Stimulated activated CD4-positive, alpha-beta T cell treated with anti-CD3 and anti-CD28 coated beads, Interleukin-1b, Interleukin-23, amount 100 ng/mL, for 1 hour (primary cell): ENCODE results near the gene AFAP1L1.

Experiments used
- DNase-seq, 2 donors: peaks; one replicate each; pipeline ENCODE4 v3.0.0-alpha.2; 2020; ENCODE audit warnings: low read depth in 2 of 2

AFAP1L1 gene

DNA sequence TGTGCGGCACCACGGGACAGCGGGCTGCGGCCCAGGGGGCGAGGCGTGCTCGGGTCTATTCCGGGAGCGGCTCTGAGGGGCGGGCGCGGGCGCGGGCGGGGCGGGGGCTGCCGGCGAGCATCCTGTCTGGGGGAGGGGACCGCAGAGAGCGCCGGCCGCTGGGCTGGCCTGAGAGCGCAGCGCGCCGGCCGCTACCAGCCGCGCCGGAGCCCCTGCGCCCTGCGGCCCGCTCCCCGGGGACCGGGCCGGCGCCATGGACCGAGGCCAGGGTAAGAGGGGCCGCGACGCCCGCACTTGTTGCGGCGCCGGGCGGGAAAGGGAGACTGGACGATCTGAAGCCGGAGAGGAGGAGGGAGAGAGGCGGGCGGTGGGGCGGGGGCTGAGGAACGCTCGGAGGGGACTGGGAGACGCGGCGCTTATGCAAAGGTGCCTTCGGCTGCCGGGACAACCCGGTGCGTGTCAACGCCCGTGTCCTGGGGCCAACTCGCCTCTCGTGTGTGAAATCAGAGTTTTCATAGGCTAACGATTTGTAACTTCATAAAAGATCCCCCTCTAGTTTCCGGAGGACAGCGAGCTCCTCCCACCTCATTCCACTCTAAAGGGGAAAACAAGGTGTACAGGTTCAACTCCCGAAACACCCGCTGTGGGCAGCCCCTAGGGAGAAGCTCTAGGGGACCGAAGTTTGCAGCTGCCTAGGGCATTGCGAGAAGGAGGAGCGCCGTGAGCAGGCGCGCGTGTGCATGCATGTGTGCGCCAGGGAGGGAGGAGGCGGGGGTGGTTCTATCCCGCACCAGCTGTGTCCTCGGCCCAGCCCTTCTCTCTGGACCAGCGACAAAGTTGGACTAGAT lies at the start of gene AFAP1L1:
AFAP1L1 (plus strand) TSS at position 144 of the 848 bp plus-strand sequence; CDS start at position 254, 110 bp downstream.
- DNase-seq: no peak

DNA sequence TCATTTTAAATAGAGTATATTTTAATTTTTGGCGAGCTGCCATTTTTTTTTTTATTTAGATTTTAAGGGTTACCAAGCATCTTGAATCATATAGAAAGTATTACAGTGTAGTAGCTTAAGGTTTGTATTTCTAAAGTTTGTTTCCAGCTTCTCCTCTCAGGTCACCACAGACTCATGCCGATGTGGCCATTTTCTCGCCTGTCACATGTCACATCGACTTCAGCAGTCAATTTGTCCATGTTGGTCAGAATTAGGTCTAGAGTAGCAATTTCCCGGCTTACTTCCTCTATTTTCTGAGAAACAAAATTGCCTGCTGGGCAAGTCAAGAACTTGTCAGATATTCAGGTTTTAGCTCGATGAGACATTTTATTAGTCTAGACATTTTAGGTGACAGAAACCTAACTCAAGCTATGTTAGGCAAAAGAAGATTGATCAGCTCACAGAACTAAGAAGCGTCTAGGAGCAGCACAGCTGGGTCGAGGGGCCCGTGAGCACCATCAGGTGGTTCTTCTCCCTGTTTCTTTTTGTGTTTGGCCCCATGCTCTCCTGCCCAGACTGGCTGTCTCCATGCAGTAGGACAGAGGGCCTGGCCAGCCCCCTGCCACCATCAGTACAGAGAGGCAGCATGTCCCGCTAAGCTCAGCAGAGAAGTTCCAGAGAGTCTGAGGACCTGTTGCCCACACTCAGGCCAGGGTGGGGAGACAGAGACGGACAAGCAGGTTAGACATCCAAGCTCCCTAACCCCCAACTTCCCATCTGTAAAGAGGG lies 48.4 kb upstream of the AFAP1L1 start:
- no peak for DNase-seq

DNA sequence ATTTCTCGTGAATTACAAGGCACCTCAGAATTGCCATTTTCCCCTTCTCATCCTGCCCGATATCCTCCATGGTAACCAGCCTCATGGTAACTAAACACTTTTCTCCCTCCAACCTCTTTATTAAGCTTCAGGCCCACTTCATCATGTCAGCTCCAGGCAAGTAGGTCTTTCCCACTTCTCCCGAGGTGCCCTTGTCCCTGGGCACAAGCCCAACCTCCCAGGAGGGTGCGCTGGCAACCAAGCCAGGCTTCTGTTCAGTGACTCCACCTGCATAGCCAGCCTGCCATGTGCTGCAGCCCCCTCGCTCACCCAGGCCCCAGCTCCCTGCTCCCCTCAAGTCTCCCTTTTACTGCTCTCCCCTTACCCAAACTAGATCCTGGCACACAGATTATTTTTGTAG lies 47.4 kb upstream of the AFAP1L1 start:
- DNase-seq: no peak

DNA sequence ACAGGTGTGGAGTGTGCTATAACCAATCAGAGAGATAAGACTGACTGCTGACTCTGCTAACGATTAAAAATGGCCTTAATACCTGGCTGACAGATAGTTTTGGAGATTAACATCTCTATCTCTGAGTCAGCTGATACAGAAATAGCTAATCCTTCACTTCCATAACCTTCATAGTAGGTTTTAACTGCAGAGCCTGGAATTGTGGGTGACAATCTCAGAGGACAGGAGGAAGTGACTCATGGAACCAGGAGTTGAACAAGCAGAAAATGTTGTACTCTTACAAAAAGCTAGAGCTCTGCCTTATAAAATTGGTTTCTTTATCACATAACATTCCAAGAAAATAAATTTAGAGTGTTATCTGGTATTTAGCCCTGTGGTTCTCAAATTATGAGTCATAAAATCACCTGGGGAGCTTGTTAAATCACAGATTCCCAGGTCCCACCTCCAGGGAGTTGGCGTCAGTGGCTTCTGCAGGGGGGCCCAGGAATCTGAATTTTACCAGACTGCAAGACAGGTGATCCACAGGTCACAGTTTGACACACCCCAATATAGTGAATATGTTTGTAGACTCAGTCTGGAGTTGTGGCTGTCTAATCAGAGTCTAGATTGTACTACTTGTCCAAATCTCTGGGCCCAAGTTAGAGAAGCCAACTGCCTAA lies 44.4 kb upstream of the AFAP1L1 start:
- no peak for DNase-seq

DNA sequence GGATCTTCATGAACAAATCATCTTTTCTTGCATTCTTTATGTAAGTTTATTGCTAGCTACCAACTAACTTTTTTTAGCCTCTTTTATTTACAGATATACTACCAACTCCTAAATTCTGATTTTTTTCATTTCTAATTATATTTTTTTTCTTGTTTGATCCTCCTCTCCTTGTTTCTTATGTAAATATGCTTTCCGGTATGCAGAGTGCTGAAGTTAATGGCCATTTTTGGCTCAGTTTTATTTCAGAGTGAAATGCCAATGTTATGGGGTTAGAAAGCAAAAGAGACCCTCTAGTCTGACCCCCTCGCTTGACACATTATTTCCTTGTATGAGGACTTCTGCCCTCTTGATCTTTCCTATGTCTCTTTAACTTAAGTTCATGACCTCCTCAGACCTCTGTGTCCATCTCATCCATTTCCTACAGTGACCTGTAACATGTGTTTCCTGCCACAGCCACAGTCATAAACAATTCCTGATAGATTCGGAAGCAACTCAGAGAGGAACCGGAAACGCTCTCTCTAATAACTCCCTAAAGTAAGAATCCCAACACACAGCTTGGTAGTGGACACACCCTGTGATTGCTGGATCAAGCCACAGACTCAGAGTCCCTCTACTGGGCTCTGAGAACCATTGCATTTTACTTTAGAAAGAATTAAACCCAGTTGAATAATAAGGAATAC lies 42.9 kb upstream of the AFAP1L1 start:
- DNase-seq: no peak

DNA sequence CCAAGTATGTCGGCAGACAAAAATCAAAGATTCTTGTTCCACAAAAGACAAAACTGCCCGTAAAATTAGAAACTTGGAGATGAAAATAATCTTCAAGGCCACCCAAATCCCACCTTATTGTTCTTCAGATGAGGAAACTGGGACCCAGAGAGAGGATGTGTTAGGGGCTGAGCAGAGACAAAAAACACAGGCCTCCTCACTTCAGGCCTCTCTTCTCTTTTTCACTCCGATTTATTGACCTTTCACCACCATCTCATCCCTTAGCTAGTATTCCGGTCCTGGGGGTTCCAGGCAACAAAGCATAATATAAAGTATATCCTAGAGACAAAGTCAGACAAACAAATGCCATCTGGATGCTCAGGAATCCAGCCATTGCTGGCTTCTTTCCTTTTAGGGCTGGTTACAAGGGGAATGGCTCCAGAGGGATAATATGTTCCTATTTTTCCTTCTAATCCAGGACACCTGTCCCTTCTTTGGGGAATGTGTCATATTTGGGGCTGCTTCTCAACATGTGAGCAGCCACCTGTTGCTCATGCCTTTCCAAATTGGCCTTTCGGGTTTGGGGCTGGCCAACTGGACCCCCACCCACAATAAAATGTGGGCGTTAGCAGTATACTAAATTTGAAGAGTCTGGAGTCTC lies 42.2 kb upstream of the AFAP1L1 start:
- DNase-seq: no peak

DNA sequence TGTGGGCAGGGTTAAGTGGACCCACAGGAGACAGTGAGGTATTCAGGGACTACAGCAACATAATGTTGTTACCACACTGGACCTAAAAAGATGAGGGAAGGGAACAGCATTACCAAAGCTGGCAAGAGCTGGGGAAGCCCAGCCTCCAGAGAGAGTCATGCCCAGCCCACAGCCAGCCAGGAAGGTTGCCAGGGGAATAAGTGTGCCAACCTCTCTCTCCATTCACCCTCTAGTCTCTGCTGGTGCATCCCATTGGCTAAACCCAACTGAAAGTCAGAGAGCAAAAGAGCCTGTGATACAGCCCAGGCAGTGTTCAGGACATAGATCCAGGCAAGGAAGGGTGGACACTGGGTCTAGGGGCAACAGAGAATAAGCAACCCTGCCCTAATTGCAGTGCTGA lies 35.8 kb upstream of the AFAP1L1 start:
- no peak for DNase-seq

DNA sequence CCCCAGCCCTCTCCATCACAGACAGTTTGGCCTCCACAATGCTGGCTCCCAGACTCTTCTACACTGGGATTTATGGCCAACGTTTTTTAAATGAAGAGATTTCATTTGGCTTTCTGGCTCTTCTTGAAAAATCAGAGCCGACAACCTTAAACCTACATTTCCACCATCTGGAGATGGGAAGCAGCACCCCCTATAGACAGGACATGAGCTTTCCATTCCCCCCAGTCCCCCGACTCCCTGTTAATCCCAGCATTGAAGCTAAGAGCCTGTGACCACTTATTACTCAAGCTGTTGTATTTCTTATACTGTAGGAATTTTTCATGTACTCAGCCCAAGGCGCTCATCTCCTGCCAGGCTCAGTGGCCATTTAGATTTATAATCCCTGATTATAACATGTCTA lies 34.0 kb upstream of the AFAP1L1 start:
- no peak for DNase-seq

DNA sequence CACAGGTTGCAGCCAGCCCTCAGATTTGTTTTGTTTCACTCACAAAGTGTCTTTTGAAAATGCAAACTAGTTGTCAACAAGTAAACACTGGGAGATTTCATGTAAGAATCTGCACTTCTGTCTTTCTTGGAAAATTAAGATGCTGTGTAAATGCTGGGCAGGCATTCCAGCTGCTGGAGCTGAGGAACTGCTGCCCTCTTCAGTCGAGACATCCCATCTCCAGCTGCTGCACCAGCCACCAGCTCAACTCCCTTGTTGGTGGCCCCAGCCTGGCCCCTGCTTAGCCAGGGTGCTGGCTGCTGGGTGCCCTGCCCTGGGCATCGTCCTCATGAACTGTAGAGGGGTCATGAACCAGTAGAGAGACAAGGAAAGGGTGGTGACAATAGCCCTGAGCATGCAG lies 33.1 kb upstream of the AFAP1L1 start:
- DNase-seq: no peak

DNA sequence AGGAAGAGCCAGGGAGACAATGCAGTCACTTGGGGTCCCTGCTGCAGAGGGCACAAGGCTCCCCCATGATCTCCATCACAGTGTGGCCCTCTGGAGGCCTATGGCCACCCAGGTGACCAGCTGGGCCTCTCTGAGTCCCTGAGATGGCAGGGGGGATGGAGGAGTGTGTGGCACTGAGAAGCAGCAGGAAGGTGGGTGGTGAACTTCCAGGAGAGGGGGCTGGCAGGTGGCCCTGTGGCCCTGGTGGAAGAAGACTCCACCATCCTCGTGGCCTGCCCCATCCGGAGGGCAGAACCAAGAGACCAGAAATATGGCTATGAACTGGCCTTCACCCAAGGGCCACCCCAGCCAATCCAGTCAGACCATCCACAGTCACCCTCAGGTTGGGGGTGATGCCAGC lies 31.7 kb upstream of the AFAP1L1 start:
- DNase-seq: no peak

DNA sequence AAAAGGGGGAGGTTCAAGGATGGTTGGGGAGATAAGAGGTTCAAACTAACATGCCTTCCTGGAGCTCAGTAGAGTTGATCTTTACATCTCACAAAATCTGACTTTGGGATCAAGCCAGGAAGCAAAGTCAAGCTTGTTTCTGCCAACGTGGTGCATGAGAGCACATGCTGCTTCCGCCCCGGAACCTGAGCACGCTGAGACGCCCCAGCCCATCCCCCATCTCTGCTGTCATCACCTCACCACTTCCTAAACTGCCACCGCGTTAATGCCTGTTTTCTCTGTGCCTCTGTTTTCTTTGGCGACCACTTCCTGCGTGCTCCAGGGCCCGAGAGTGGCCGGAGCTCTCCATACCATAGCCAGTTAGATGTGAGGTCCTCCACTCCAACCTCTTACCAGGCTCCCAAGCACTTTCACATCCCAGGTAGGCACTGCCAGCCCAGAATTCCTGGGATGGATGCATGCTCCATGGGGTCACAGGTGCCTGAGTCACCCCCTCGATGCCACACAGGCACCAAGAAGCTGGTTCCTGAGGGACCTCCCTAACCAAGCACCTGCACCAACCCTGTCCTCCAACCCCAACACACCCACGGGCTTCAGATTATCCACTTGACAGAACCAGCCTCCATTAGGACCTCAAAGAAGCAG lies 31.2 kb upstream of the AFAP1L1 start:
- peak; percentile 39 to 61 for DNase-seq

DNA sequence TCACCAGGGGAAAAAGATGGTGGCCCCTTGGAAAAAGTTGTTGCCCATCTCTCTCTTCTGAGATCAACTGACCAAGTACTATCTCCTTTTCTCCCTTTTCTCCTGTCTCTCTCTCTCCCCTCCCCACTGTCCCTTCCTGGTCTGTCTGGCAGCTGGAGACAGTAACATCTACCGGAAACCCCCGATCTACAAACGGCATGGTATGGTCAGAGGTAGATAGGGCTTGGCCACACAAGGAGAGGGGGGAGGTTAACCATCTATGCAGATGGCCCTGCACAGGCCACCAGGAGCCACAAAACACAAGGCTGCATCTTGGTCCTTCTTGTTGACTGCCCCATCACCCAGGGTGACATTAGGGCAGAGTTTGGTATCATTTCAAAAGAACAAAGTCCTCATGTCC lies 29.3 kb upstream of the AFAP1L1 start:
- DNase-seq: no peak

DNA sequence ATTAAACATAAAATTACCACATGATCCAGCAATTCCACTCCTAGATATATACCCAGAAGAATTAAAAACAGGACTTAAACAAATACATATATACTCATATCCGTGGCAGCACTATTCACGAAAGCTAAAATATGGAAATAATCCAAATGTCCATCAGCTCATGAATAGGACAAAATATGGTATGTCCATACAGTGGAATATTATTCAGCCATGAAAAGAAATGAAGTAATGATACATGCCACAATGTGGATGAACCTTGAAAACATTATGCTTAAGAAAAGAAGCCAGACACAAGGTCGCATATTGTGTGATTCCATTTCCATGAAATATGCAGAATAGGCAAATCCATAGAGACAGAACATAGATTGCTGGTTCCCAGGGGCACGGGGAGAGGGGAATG lies 24.8 kb upstream of the AFAP1L1 start:
- DNase-seq: no peak

DNA sequence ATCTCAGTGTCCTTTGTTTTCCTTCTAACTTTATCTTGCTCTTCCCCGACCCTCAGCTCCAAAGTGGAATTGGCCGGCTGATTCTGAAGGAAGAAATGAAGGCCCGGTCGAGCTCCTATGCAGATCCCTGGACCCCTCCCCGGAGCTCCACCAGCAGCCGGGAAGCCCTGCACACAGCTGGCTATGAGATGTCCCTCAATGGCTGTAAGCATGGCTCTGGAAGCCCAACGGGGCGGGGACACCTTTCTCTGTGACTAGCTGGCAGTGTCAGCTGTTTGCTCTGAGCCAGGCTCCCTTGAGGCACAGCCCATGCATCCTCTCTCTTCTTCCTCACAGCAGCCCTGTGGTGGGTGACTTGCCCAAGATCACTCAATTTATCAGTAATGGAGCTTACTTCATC lies 23.9 kb upstream of the AFAP1L1 start:
- DNase-seq: no peak

DNA sequence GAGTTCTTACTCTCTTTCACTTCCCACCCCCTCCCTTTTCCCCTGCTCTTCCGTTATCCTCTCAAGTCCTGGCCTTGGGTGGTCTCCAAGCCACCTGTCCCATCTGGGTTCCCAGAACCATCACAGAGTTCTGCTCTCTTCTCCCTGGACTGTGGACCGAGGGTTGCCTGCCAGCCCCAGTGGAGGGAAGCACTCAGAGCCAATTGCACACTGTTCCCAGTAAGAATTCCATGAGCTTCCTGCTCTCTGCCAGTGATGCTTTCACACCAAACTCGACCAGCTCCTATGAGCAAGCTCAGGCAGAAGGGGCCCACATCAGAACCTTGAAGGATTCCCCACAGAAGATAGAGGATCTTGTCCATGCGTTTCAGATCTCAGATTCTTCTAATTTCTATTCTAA lies 20.1 kb upstream of the AFAP1L1 start:
- no peak for DNase-seq

DNA sequence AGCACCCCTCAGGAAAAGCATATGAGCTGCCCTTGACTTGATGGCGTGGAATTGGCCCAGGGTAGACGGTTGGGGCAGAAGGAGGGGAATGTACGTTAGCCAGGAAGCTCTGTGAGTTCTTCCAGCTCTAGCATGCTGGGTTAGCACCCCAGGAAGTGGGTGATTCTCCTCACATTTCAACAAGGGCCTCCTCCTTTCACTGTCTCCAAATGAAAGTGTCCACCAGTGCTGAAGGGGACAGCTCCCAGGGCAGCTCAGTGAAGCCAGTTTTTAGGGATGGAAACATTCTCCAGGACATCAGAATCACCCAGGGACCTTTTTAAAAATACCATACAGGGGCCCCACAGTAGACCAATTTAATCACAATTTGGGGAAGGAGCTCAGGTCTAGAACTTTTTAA lies 17.2 kb upstream of the AFAP1L1 start:
- no peak for DNase-seq

DNA sequence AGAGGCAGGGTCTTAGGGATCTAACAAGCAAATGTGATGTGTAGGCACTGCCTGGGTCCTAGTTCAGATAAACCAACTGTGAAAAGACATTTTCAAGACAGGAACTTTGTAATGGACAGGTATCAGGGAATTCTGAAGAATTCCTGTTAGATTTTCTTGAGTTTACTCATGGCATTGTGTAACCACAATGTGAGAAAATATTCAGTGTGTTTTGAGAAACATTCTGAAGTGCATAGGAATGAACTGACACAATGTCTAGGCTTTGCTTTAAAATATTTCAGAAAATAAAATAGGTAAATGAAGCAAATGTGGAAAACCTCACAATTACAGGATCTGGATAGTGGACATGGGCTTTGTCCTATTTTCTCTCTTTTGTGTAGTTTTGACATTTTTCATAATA lies 15.2 kb upstream of the AFAP1L1 start:
- no peak for DNase-seq

DNA sequence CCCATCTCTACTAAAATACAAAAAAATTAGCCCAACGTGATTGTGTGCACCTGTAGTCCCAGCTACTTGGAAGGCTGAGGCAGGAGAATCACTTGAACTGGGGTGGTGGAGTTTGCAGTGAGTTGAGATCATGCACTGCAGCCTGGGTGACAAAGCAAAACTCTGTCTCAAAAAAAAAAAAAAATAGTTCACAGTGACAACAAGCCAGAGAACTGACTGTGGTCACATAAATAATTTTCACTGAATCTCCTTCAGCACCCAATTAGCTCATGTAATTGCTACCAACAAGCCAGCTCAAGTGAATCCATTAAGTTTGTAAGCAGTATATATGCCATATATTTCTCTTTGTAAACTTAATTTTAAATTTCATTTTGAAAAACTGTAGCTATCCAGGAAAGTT lies 14.5 kb upstream of the AFAP1L1 start:
- no peak for DNase-seq

DNA sequence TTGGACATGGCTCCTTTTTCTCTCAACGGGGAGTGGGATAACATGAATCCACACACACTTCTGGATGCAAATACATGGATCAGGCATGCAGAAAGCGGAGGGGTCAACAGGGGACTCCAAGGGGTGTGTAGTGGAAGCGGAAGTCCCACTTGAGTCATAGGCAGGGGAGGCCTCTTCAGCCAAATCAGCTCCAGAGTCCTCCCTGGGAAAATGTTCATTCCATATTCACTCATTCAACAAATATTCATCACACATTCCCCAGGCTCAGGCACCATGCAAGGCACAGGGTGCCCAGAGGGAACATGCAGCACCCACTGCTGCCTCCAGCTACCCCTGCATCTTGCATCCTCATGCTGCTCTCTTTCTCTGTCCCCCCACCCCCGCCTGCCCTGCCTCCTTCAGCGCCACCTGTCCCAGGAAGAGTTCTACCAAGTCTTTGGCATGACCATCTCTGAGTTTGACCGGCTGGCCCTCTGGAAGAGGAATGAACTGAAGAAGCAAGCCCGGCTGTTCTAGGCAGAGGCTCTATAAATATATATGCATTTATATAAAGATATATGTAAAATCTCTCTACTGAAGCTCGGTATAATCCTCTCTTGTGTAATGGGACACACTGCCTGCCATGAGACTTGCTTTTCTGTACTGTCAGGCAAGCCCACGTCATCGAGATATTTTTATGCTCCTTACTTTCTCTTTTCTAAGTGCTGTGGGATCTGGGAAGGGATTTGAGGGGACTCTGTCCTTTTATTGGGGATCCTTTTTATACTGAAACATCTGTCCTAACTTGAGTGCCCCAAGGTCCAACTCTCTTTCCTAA lies 13.6 kb upstream of the AFAP1L1 start:
- DNase-seq: no peak

DNA sequence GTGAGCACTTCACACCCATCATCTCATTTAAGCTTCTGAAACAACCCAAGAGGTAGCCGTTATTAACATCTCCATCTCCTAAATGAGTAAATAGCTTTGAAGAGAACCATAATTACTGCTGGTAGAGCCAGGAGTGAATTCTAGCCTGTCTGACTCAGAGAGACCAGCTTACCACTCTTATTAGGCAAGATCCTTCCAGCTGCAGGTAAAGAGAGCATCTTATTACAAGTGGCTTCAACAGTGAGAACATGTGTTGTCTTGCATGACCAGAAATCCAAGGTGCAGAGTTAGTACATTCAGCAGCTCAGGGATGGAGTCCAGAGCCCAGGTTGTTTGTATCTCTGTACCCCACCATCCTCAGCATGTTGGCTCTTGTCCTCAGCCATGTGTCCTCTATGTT lies 10.9 kb upstream of the AFAP1L1 start:
- no peak for DNase-seq
